ENCODE measurements around the gene CCDC188.

GRCh38 chr22:20173772-20174171, 22.9 kb upstream of the CCDC188 start:
- TF ChIP-seq CTCF (conservative IDR thresholded peaks at IDR 0.05; ENCODE audit: low read depth, low read length), result no peak
- TF ChIP-seq EZH2 (IDR thresholded peaks at IDR 0.05; ENCODE audit: borderline replicate concordance, low read depth, low read length, poor library complexity, severe bottlenecking), result no peak

All from A673 (cell line).